ENCODE measurements around the gene LCK. TPM values are rescaled to one million over a fixed set of nuclear protein-coding genes. Genes with fewer than 3 reads are reported as not detected.

Gene LCK
- total and polyA plus RNA-seq, 10 of the 15 experiments (the other 5 are each of a cell fraction or from before 2014, with no cell fraction given) = 31.5 to 173 (median 119) TPM

- TF ChIP-seq TARDBP (IDR thresholded peaks at IDR 0.05; ENCODE audit: borderline replicate concordance) (peak; percentile 62; the same call in 1 of the 2 replicates), HDAC2 (IDR thresholded peaks at IDR 0.05) (no peak), ZBTB4 (CRISPR knock-in tag; IDR thresholded peaks at IDR 0.05) (no peak), POLR2A (IDR thresholded peaks at IDR 0.05; ENCODE audit: low read depth, low read length) (peak; percentile 35; the same call in 1 of the 2 replicates)
- TF ChIP-seq, protein P1, sequence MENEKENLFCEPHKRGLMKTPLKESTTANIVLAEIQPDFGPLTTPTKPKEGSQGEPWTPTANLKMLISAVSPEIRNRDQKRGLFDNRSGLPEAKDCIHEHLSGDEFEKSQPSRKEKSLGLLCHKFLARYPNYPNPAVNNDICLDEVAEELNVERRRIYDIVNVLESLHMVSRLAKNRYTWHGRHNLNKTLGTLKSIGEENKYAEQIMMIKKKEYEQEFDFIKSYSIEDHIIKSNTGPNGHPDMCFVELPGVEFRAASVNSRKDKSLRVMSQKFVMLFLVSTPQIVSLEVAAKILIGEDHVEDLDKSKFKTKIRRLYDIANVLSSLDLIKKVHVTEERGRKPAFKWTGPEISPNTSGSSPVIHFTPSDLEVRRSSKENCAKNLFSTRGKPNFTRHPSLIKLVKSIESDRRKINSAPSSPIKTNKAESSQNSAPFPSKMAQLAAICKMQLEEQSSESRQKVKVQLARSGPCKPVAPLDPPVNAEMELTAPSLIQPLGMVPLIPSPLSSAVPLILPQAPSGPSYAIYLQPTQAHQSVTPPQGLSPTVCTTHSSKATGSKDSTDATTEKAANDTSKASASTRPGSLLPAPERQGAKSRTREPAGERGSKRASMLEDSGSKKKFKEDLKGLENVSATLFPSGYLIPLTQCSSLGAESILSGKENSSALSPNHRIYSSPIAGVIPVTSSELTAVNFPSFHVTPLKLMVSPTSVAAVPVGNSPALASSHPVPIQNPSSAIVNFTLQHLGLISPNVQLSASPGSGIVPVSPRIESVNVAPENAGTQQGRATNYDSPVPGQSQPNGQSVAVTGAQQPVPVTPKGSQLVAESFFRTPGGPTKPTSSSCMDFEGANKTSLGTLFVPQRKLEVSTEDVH (IDR thresholded peaks at IDR 0.05; ENCODE audit: low read depth, partially characterized antibody) = no peak
- TF ChIP-seq, protein P2, sequence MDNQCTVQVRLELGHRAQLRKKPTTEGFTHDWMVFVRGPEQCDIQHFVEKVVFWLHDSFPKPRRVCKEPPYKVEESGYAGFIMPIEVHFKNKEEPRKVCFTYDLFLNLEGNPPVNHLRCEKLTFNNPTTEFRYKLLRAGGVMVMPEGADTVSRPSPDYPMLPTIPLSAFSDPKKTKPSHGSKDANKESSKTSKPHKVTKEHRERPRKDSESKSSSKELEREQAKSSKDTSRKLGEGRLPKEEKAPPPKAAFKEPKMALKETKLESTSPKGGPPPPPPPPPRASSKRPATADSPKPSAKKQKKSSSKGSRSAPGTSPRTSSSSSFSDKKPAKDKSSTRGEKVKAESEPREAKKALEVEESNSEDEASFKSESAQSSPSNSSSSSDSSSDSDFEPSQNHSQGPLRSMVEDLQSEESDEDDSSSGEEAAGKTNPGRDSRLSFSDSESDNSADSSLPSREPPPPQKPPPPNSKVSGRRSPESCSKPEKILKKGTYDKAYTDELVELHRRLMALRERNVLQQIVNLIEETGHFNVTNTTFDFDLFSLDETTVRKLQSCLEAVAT (IDR thresholded peaks at IDR 0.05) = no peak
These were observed 21.7 kb downstream of the LCK start (continued) for GRCh38 chr1:32272557-32273390.
